ENCODE measurements around the gene HIP1. TPM values are rescaled to one million over a fixed set of nuclear protein-coding genes. Genes with fewer than 3 reads are reported as not detected.

The HIP1 gene
- total RNA-seq, 1 experiment from 2014 or later: 32.0 TPM

DNA sequence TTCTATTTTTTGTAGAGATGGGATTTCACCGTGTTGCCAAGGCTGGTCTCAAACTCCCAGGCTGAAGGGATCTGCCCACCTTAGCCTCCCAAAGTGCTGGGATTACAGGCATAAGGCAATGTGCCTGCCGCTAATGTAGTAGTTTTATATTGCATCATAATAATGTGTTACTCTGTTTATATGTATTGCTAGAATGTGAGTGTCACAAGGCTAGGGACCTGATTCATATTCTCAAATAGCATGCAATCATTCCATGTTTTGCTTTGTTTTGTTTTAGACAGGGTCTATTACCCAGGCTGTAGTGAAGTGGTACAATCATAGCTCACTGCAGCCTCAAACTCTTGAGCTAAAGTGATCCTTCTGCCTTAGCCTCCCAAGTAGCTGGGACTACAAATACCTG is 19.8 kb upstream of the HIP1 start:
- H3K9me3 ChIP-seq (ENCODE audit: insufficient read depth, low read depth): no peaks in the 10 kb centered on the region
- no peak overlapping the region for H3K4me3 ChIP-seq
- intact Hi-C loops (cut with micrococcal nuclease; ENCODE audit: unreplicated experiment): no loop called here
- ChIA-PET POLR2A (ENCODE audit: unreplicated experiment) (no interaction called here), CTCF (interaction anchor here (0.6 kb wide), 1 partner anchor 261 kb away, joined by 4 read pairs; no protein-coding TSS in a partner anchor)
- H3K27me3 ChIP-seq (ENCODE audit: insufficient read depth, low read depth): no peaks in the 10 kb centered on the region
- no peak overlapping the region for H2AFZ ChIP-seq
- H3K36me3 ChIP-seq (ENCODE audit: low read depth): no peaks in the 10 kb centered on the region
- no peaks in the 10 kb centered on the region for H3K9me2 ChIP-seq (ENCODE audit: insufficient read depth)
- DNase-seq: no peak
- TF ChIP-seq EZH2 (IDR thresholded peaks at IDR 0.05; ENCODE audit: low read depth): no peak
- TF ChIP-seq, protein P1, sequence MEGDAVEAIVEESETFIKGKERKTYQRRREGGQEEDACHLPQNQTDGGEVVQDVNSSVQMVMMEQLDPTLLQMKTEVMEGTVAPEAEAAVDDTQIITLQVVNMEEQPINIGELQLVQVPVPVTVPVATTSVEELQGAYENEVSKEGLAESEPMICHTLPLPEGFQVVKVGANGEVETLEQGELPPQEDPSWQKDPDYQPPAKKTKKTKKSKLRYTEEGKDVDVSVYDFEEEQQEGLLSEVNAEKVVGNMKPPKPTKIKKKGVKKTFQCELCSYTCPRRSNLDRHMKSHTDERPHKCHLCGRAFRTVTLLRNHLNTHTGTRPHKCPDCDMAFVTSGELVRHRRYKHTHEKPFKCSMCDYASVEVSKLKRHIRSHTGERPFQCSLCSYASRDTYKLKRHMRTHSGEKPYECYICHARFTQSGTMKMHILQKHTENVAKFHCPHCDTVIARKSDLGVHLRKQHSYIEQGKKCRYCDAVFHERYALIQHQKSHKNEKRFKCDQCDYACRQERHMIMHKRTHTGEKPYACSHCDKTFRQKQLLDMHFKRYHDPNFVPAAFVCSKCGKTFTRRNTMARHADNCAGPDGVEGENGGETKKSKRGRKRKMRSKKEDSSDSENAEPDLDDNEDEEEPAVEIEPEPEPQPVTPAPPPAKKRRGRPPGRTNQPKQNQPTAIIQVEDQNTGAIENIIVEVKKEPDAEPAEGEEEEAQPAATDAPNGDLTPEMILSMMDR (conservative IDR thresholded peaks at IDR 0.05): no peak
- H3K79me2 ChIP-seq (ENCODE audit: low read depth): no peaks in the 10 kb centered on the region
- no peak overlapping the region for H3K27ac ChIP-seq
- no peaks in the 10 kb centered on the region for H4K20me1 ChIP-seq (ENCODE audit: insufficient read depth)
- no peak overlapping the region for H3K4me2 ChIP-seq
- no peaks in the 10 kb centered on the region for H3K4me1 ChIP-seq (replicated peaks; ENCODE audit: insufficient read depth)
- no peaks in the 10 kb centered on the region for H3F3A ChIP-seq (ENCODE audit: insufficient read depth, low read depth)
- no TSS peak for BruUV-seq (replicated peaks)

DNA sequence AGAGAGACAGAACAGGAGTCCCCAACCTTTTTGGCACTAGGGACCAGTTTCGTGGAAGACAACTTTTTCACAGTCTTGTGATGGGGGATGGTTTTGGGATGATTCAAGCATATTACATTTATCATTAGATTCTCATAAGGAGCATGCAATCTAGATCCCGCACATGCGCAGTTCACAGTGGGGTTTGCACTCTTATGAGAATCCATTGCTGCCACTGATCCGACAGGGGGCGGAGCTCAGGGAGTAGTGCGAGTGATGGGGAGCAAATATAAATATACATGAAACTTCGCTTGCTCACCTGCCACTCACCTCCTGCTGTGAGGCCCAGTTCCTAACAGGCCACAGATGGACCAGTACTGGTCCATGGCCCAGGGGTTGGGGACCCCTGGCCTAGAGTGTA is 19.1 kb upstream of the HIP1 start:
- Histone ChIP-seq H3K4me2 (no peak overlapping the region), H3K27me3 (ENCODE audit: insufficient read depth, low read depth) (no peaks in the 10 kb centered on the region), H2AFZ (no peak overlapping the region), H3K27ac (no peak overlapping the region), H3F3A (ENCODE audit: insufficient read depth, low read depth) (no peaks in the 10 kb centered on the region), H3K4me3 (no peak overlapping the region), H4K20me1 (ENCODE audit: insufficient read depth) (no peaks in the 10 kb centered on the region), H3K9me3 (ENCODE audit: insufficient read depth, low read depth) (no peaks in the 10 kb centered on the region), H3K79me2 (ENCODE audit: low read depth) (no peaks in the 10 kb centered on the region), H3K36me3 (ENCODE audit: low read depth) (no peaks in the 10 kb centered on the region), H3K9me2 (ENCODE audit: insufficient read depth) (no peaks in the 10 kb centered on the region), H3K4me1 (replicated peaks; ENCODE audit: insufficient read depth) (no peaks in the 10 kb centered on the region)
- TF ChIP-seq, protein P1 (conservative IDR thresholded peaks at IDR 0.05): no peak
- TF ChIP-seq EZH2 (IDR thresholded peaks at IDR 0.05; ENCODE audit: low read depth): no peak
- BruUV-seq (replicated peaks): no TSS peak
- intact Hi-C loops (cut with micrococcal nuclease; ENCODE audit: unreplicated experiment): no loop called here
- DNase-seq: no peak
- ChIA-PET CTCF (no interaction called here), POLR2A (ENCODE audit: unreplicated experiment) (no interaction called here)

DNA sequence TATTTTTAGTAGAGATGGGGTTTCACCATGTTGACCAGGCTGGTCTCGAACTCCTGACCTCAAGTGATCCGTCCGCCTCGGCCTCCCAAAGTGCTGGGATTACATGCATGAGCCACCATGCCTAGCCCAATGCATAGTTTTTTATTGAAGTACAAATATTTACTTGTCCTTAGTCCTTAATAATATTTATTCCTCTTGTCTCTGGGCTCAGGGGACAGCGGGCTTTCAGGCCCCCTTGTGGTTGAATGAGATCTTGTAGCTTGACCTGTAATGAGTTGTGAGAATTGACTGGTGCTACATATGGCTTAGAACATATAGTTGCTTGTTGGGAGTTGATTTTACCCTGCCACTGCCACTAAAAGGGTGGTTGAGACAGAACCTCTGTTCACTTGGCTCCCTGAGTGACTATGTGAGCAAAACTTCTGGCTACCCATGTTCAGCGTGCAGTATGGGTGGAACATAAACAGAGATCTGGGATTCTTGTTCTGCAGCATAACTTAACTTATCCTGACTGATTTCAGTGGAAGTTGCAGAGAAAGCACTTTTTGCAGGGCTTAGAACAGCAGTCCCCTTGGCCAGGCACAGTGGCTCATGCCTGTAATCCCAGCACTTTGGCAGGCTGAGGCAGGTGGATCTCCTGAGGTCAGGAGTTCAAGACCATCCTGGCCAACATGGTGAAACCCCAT is 18.4 kb upstream of the HIP1 start:
- no peaks in the 10 kb centered on the region for H4K20me1 ChIP-seq (ENCODE audit: insufficient read depth)
- no peaks in the 10 kb centered on the region for H3F3A ChIP-seq (ENCODE audit: insufficient read depth, low read depth)
- no peaks in the 10 kb centered on the region for H3K9me3 ChIP-seq (ENCODE audit: insufficient read depth, low read depth)
- CTCF ChIA-PET: interaction anchor here (0.6 kb wide), 1 partner anchor 18 kb away, joined by 3 read pairs; no protein-coding TSS in a partner anchor
- H3K79me2 ChIP-seq (ENCODE audit: low read depth): no peaks in the 10 kb centered on the region
- H3K27me3 ChIP-seq (ENCODE audit: insufficient read depth, low read depth): no peaks in the 10 kb centered on the region
- H3K4me2 ChIP-seq: no peak overlapping the region
- no peak overlapping the region for H3K4me3 ChIP-seq
- H2AFZ ChIP-seq: no peak overlapping the region
- H3K36me3 ChIP-seq (ENCODE audit: low read depth): no peaks in the 10 kb centered on the region
- no peaks in the 10 kb centered on the region for H3K9me2 ChIP-seq (ENCODE audit: insufficient read depth)
- no TSS peak for BruUV-seq (replicated peaks)
- intact Hi-C loops (cut with micrococcal nuclease; ENCODE audit: unreplicated experiment): no loop called here
- POLR2A ChIA-PET (ENCODE audit: unreplicated experiment): no interaction called here
- TF ChIP-seq, protein P1 (conservative IDR thresholded peaks at IDR 0.05): peak; percentile 72
- TF ChIP-seq EZH2 (IDR thresholded peaks at IDR 0.05; ENCODE audit: low read depth): no peak
- no peak overlapping the region for H3K27ac ChIP-seq
- H3K4me1 ChIP-seq (replicated peaks; ENCODE audit: insufficient read depth): no peaks in the 10 kb centered on the region
- no peak for DNase-seq

Measured in PC-9 (cell line).